GM19328 (cell line): ENCODE data around the gene CNTN3.

Experiments used
- ATAC-seq: cut with Tn5 transposase; IDR thresholded peaks from one replicate; pipeline ENCODE4 v1.9.1; 2021; ENCODE audit warnings: mild to moderate bottlenecking, moderate library complexity; ENCODE audit not compliant: unreplicated experiment

Gene CNTN3

GRCh38 chr3:74614107-74614967 lies at the start of gene CNTN3:
Gene CNTN3, minus strand, starts transcription at chr3:74614659. Its CDS starts 93,547 bp downstream, at chr3:74521112.
- ATAC-seq = no peak

GRCh38 chr3:74663178-74663577 lies 48.7 kb upstream of the CNTN3 start:
- no peak for ATAC-seq

GRCh38 chr3:74661672-74662071 lies 47.2 kb upstream of the CNTN3 start:
- no peak for ATAC-seq

GRCh38 chr3:74651885-74652284 lies 37.4 kb upstream of the CNTN3 start:
- no peak for ATAC-seq

- ATAC-seq = no peak
Measured at GRCh38 chr3:74651292-74651691, 36.8 kb upstream of the CNTN3 start.

- ATAC-seq = no peak
Measured at GRCh38 chr3:74648107-74648506, 33.6 kb upstream of the CNTN3 start.

GRCh38 chr3:74646094-74646493 lies 31.6 kb upstream of the CNTN3 start:
- no peak for ATAC-seq

GRCh38 chr3:74643636-74644035 lies 29.2 kb upstream of the CNTN3 start:
- no peak for ATAC-seq

GRCh38 chr3:74642876-74643275 lies 28.4 kb upstream of the CNTN3 start:
- no peak for ATAC-seq

GRCh38 chr3:74640211-74640610 lies 25.8 kb upstream of the CNTN3 start:
- ATAC-seq = no peak

- ATAC-seq = no peak
Measured at GRCh38 chr3:74639681-74640080, 25.2 kb upstream of the CNTN3 start.

GRCh38 chr3:74636981-74637380 lies 22.5 kb upstream of the CNTN3 start:
- no peak for ATAC-seq

- no peak for ATAC-seq
Measured at GRCh38 chr3:74633021-74633420, 18.6 kb upstream of the CNTN3 start.

- no peak for ATAC-seq
Measured at GRCh38 chr3:74631351-74632140, 17.1 kb upstream of the CNTN3 start.

- ATAC-seq = no peak
Measured at GRCh38 chr3:74630602-74631001, 16.1 kb upstream of the CNTN3 start.

GRCh38 chr3:74626011-74626410 lies 11.6 kb upstream of the CNTN3 start:
- no peak for ATAC-seq

GRCh38 chr3:74624301-74624700 lies 9.8 kb upstream of the CNTN3 start:
- no peak for ATAC-seq

- no peak for ATAC-seq
Measured at GRCh38 chr3:74623261-74623836, 8.9 kb upstream of the CNTN3 start.

- no peak for ATAC-seq
Measured at GRCh38 chr3:74621581-74621980, 7.1 kb upstream of the CNTN3 start.

GRCh38 chr3:74617776-74618175 lies 3.3 kb upstream of the CNTN3 start:
- no peak for ATAC-seq

GRCh38 chr3:74613521-74614106 lies 845 bp downstream of the CNTN3 start:
- no peak for ATAC-seq
